ENCODE data around the gene FAM131B. TPM values are rescaled to one million over a fixed set of nuclear protein-coding genes. Genes with fewer than 3 reads are reported as not detected.

FAM131B gene
- total RNA-seq (1 to 10 TPM in 2 of 9 donors, under 1 TPM in 7; 0.10 to 1.7 (median 0.57) TPM), polyA plus RNA-seq (under 1 TPM; 0.20 to 0.40 (median 0.29) TPM)
- long read RNA-seq, donor 1: 0 reads
- long read RNA-seq, donor 2: 0 reads
- long read RNA-seq, donor 3: 0 reads
- long read RNA-seq, donor 4: 0 reads
- long read RNA-seq, donor 5: 0 reads
- long read RNA-seq, donor 6: 0 reads
- long read RNA-seq, donor 7: 0 reads
- long read RNA-seq, donor 8: 0 reads
- long read RNA-seq, donor 9: 0 reads
- long read RNA-seq, donor 10, full-length matches to known transcripts: 1 of 1 reads
- long read RNA-seq, donor 10, partial matches to known transcripts: 0 of 1 reads
- long read RNA-seq, donor 10, other reads (novel, unspliced or antisense): 0 of 1 reads

DNA sequence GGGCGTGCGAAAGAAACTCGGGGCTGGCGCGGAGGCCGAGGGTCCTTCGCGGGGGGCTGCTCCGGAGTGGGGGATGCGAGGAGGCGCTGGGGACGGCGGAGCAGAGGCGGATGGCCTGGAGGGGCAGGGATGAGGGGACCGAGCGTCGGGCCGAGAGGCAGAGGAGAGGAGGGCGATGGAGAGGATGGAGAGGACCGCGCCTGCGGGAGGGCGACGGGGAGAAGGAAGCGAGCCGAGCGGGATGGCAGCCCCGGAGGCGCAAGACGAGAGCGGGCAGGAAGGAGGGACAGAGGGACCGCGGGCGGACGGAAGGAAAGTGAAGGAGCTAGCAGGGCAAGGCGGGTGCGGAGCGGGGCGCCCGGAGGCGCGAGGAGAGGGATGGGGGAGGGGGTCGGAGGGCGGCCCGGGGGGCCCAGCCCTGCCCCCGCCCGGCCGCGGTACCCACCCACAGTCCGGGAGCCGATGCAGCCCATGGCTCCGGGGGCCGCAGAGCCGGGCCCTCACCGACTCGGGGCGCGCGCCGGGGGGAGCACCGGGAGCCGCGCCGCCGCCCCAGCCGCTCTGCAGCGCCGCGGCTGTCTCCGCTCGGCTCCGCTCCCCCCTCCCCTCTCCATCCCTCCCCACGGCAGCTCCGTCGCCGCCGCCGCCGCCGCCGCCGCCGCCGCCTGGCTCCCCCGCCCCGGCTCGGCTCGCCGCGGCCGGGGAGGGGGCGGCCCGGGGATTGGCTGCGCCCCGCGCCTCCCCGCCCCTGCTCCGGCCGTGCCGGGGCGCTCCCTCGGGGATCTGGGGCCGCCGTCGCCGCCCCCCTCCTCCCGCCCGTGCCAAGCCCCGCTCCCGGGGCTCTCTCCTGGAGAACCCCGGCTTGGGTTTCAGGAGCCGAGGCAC is at the start of gene FAM131B:
Gene FAM131B, minus strand, starts transcription at position 583 of the 885 bp plus-strand sequence. Its CDS starts 110 bp downstream, at position 473.
- no peaks in the 10 kb centered on the region for H3K9me3 ChIP-seq (replicated peaks in 1 of 3)
- WGBS, 4 donors: 0 to 1% (median 1%) methylated on average over 35 to 103 of the region's 112 CpGs
- intact Hi-C loops (cut with DNase I): no loop called here
- DNase-seq: no peak
- peak within 1 kb of the TSS in 1 of 4 donors; percentile 65 for H3K4me3 ChIP-seq
- TF ChIP-seq, protein P1, sequence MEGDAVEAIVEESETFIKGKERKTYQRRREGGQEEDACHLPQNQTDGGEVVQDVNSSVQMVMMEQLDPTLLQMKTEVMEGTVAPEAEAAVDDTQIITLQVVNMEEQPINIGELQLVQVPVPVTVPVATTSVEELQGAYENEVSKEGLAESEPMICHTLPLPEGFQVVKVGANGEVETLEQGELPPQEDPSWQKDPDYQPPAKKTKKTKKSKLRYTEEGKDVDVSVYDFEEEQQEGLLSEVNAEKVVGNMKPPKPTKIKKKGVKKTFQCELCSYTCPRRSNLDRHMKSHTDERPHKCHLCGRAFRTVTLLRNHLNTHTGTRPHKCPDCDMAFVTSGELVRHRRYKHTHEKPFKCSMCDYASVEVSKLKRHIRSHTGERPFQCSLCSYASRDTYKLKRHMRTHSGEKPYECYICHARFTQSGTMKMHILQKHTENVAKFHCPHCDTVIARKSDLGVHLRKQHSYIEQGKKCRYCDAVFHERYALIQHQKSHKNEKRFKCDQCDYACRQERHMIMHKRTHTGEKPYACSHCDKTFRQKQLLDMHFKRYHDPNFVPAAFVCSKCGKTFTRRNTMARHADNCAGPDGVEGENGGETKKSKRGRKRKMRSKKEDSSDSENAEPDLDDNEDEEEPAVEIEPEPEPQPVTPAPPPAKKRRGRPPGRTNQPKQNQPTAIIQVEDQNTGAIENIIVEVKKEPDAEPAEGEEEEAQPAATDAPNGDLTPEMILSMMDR (IDR thresholded peaks at IDR 0.05): no peak
- no peak within 1 kb of the TSS for H3K27ac ChIP-seq
- H3K36me3 ChIP-seq (replicated peaks in 1 of 2): no peaks in the 10 kb centered on the region
- peaks cover 8 to 15% of the 10 kb centered on the region in 2 donors for H3K4me1 ChIP-seq (replicated peaks in 1 of 2)
- peaks cover 17% of the 10 kb centered on the region for H3K27me3 ChIP-seq

DNA sequence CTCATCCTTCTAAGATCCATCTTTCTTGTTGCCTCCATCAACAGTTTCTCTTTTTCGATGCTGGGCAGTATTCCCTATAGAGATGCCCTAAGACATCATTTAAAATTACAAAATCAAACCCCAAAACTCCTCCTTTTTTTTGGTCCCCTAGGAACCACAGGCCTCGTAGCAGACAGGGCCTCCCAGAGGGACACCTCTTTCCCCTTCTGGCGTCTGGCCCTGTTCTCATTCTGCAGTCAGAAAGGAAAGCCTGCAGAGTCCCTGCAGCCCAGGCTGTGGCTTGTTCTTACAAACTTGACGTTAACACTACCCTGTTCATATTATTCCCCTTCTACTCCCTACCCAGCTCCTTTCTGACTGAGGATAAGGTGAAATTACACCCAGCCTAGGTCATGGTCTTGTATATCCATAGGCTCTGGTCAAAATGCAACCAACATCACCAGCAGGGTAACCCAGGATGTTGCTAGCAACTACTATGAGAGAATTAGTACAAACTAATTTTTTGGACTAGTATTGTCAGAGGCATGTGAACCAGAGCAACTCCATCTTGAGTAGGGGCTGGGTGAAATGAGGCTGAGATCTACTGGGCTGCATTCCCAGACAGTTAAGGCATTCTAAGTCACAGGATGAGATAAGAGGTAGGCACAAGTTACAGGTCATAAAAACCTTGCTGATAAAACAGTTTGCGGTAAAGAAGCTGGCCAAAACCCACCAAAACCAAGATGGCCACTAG is 49.6 kb upstream of the FAM131B start:
- 64 to 67% (median 64%) methylated on average over 5 of the region's 5 CpGs for WGBS, 4 donors
- no peaks in the 10 kb centered on the region for H3K36me3 ChIP-seq (replicated peaks in 1 of 2)
- H3K4me3 ChIP-seq: no peak overlapping the region
- H3K27ac ChIP-seq: no peak overlapping the region
- TF ChIP-seq, protein P1 (IDR thresholded peaks at IDR 0.05): no peak
- TF ChIP-seq POLR2A (IDR thresholded peaks at IDR 0.05): no peak
- peaks cover 29% of the 10 kb centered on the region for H3K27me3 ChIP-seq
- H3K9me3 ChIP-seq (replicated peaks in 1 of 3): no peaks in the 10 kb centered on the region
- intact Hi-C loops (cut with DNase I): loop anchor here (10.0 kb wide), 2 partner anchors 107 to 167 kb away; no protein-coding TSS in a partner anchor
- DNase-seq: peak in 1 of 7 donors; percentile 18
- H3K4me1 ChIP-seq (replicated peaks in 1 of 2): peaks cover 7 to 12% of the 10 kb centered on the region in 2 donors

DNA sequence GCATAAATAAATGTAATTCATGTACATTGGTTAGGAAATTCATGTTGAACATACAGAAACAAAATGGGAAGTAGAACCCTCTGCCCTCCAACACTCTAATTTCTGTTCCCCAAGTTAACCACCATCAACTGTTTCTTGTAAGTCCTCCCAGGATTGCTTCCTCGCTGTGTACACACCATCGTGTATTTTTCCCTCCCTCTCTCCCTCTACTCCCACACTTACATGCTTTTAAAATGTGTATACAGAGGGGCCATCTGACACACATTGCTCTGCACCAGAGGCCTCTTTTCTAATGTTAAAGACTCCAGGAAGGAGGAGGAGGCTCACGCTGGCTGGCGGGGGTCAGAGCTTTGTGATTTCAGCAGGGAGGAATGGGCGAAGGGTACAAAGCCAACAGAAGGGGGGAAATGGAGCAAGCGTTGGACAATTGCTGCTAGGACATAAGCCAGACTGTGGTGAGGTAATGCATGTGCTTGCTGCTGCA is 48.0 kb upstream of the FAM131B start:
- intact Hi-C loops (cut with DNase I): loop anchor here (10.0 kb wide), 2 partner anchors 106 to 166 kb away; no protein-coding TSS in a partner anchor
- Histone ChIP-seq H3K36me3 (replicated peaks in 1 of 2) (no peaks in the 10 kb centered on the region), H3K27me3 (peaks cover 29% of the 10 kb centered on the region), H3K4me1 (replicated peaks in 1 of 2) (peaks cover 7 to 12% of the 10 kb centered on the region in 2 donors), H3K9me3 (replicated peaks in 1 of 3) (no peaks in the 10 kb centered on the region), H3K4me3 (no peak overlapping the region), H3K27ac (peak overlapping the region in 1 of 5 donors; percentile 15)
- WGBS, 4 donors: 23 to 37% (median 31%) methylated on average over 6 of the region's 6 CpGs
- no peak for TF ChIP-seq POLR2A (IDR thresholded peaks at IDR 0.05)
- TF ChIP-seq, protein P1 (IDR thresholded peaks at IDR 0.05): no peak
- DNase-seq: peak in 1 of 7 donors; percentile 33

Data from adrenal gland (tissue), 19 donors.